Peyer's patch (tissue), 4 donors: ENCODE results near the gene KLHL36. TPM values are rescaled to one million over a fixed set of nuclear protein-coding genes. Genes with fewer than 3 reads are reported as not detected.
A peak's percentile ranks its signal among the peaks of the same experiment; 100 is the strongest.

Experiments
- DNase-seq, 3 donors: peaks; one replicate each; pipeline ENCODE4 v3.0.0-alpha.2; 2017 to 2019
- H3K27ac ChIP-seq, 4 donors: fragments of 200-600 bp; sonication (generic); one replicate each; pipeline ENCODE4 v1.5.1; 2016 to 2019
- H3K27me3 ChIP-seq, 2 donors: fragments of 200-600 bp; sonication (generic); one replicate each; pipeline ENCODE4 v1.5.1; 2019
- H3K36me3 ChIP-seq, 3 donors: fragments of 200-600 bp; sonication (generic); one replicate each; pipeline ENCODE4 v1.5.1; 2016 to 2019
- H3K4me1 ChIP-seq, 4 donors: fragments of 200-600 bp; sonication (generic); one replicate each; pipeline ENCODE4 v1.5.1; 2016 to 2019
- H3K4me3 ChIP-seq, 4 donors: fragments of 200-600 bp; sonication (generic); 1 replicate in 3 of 4; 2 replicates in 1 of 4; pipeline ENCODE4 v1.5.1; 2016 to 2019; ENCODE audit warnings: mild to moderate bottlenecking in 1 of 4
- H3K9me3 ChIP-seq, 4 donors: fragments of 200-600 bp; sonication (generic); one replicate each; pipeline ENCODE4 v1.5.1; 2016 to 2019; ENCODE audit warnings: mild to moderate bottlenecking in 1 of 4
- CTCF ChIP-seq, 6 experiments: fragments of 450-650 bp in 4 of 6; fragments of 200-600 bp in 2 of 6; sonication (generic) in 1 of 6; IDR thresholded peaks; one replicate each; pipeline ENCODE4 v1.5.1; 2017 to 2019; ENCODE audit warnings: antibody characterized with exemption in 6 of 6, mild to moderate bottlenecking in 3 of 6, moderate library complexity in 1 of 6
- POLR2A ChIP-seq, 2 donors: fragments of 450-650 bp; IDR thresholded peaks; one replicate each; pipeline ENCODE4 v1.5.1; 2017; ENCODE audit warnings: antibody characterized with exemption in 2 of 2, mild to moderate bottlenecking in 2 of 2, moderate library complexity in 2 of 2
- total RNA-seq, 4 donors: library from RNA; depleted of rRNA; stranded (reverse); fragments of >200 nt; gene quantifications; one replicate each; pipeline ENCODE4 v1.1.0, GENCODE V29; 2016

Gene KLHL36
- total RNA-seq, 4 donors from 2014 or later = 57.8 to 81.4 (median 74.4) TPM

GRCh38 chr16:84650062-84650991, 2.0 kb downstream of the KLHL36 start:
- Histone ChIP-seq H3K9me3 (no peaks in the 10 kb centered on the region), H3K4me3 (no peak overlapping the region), H3K36me3 (peaks cover 0 to 26% (median 0%) of the 10 kb centered on the region in 3 donors), H3K4me1 (peaks cover 0 to 21% (median 7%) of the 10 kb centered on the region in 4 donors), H3K27ac (no peak overlapping the region), H3K27me3 (no peaks in the 10 kb centered on the region)
- no peak for DNase-seq
- TF ChIP-seq POLR2A (IDR thresholded peaks at IDR 0.05) (no peak), CTCF (IDR thresholded peaks at IDR 0.05) (no peak)

GRCh38 chr16:84652566-84652965, 4.3 kb downstream of the KLHL36 start:
- TF ChIP-seq CTCF (IDR thresholded peaks at IDR 0.05) (no peak), POLR2A (IDR thresholded peaks at IDR 0.05) (no peak)
- Histone ChIP-seq H3K4me1 (peaks cover 0 to 17% (median 9%) of the 10 kb centered on the region in 4 donors), H3K27ac (no peak overlapping the region), H3K4me3 (no peak overlapping the region), H3K9me3 (no peaks in the 10 kb centered on the region), H3K36me3 (peaks cover under 1 to 37% (median 5%) of the 10 kb centered on the region in 3 donors), H3K27me3 (no peaks in the 10 kb centered on the region)
- DNase-seq = no peak

GRCh38 chr16:84654238-84654637, 5.9 kb downstream of the KLHL36 start:
- Histone ChIP-seq H3K4me1 (peaks cover 0 to 13% (median 7%) of the 10 kb centered on the region in 4 donors), H3K4me3 (no peak overlapping the region), H3K27ac (no peak overlapping the region), H3K27me3 (no peaks in the 10 kb centered on the region), H3K9me3 (no peaks in the 10 kb centered on the region), H3K36me3 (peaks cover 4 to 53% (median 5%) of the 10 kb centered on the region in 3 donors)
- DNase-seq = no peak
- no peak for TF ChIP-seq POLR2A (IDR thresholded peaks at IDR 0.05)
- no peak for TF ChIP-seq CTCF (IDR thresholded peaks at IDR 0.05)

- Histone ChIP-seq H3K27me3 (no peaks in the 10 kb centered on the region), H3K9me3 (no peaks in the 10 kb centered on the region), H3K4me1 (peaks cover 0 to 5% (median 1%) of the 10 kb centered on the region in 4 donors), H3K36me3 (peaks cover 4 to 61% (median 5%) of the 10 kb centered on the region in 3 donors), H3K27ac (no peak overlapping the region), H3K4me3 (no peak overlapping the region)
- TF ChIP-seq CTCF (IDR thresholded peaks at IDR 0.05) (no peak), POLR2A (IDR thresholded peaks at IDR 0.05) (no peak)
- no peak for DNase-seq
Observed at GRCh38 chr16:84654998-84655397, 6.7 kb downstream of the KLHL36 start.

GRCh38 chr16:84656649-84657048, 8.3 kb downstream of the KLHL36 start:
- no peak for DNase-seq
- peaks cover 4 to 76% (median 5%) of the 10 kb centered on the region in 3 donors for H3K36me3 ChIP-seq
- no peaks in the 10 kb centered on the region for H3K27me3 ChIP-seq
- peaks cover 0 to 4% (median 0%) of the 10 kb centered on the region in 4 donors for H3K4me1 ChIP-seq
- TF ChIP-seq CTCF (IDR thresholded peaks at IDR 0.05) (no peak), POLR2A (IDR thresholded peaks at IDR 0.05) (no peak)
- H3K4me3 ChIP-seq = no peak overlapping the region
- H3K27ac ChIP-seq = peak overlapping the region in 1 of 4 donors; percentile 64
- no peaks in the 10 kb centered on the region for H3K9me3 ChIP-seq
